HepG2 (cell line): ENCODE results near the gene TMX4. TPM values are rescaled to one million over a fixed set of nuclear protein-coding genes. Genes with fewer than 3 reads are reported as not detected.

ENCODE experiments used
- ATAC-seq: fragments of 200-7000 bp; cut with Tn5 transposase; 3 replicates; pipeline ENCODE4 v1.9.1; 2020; ENCODE audit warnings: mild to moderate bottlenecking, moderate library complexity
- BruUV-seq: library from RNA; stranded (reverse); fragments of 400-500 nt; replicated peaks from 2 replicates; lab custom pipeline; 2021; lab: Mats Ljungman, UMichigan
- CTCF ChIA-PET: fragments of 300-600 bp; formaldehyde crosslinking; extraction: SDS; loops from one replicate; lab custom pipeline; 2021; ENCODE audit warnings: low total read pairs, inconsistent platforms, low intra/inter-chr PET ratio; lab: Yijun Ruan, JAX
- POLR2A ChIA-PET: fragments of 350-600 bp; sonication (Branson Sonifier 250); formaldehyde crosslinking; loops from one replicate; lab custom pipeline; 2020; ENCODE audit warnings: antibody characterized with exemption, inconsistent platforms; lab: Yijun Ruan, JAX
- DNase-seq: peaks from one replicate; pipeline ENCODE4 v3.0.0-alpha.2; 2015; ENCODE audit warnings: low spot score
- FAIRE-seq: peaks from 3 replicates; lab custom pipeline; 2011; peaks lifted over from hg19 to GRCh38; lab: Jason Lieb, UNC
- H2AFZ ChIP-seq: one replicate; pipeline ENCODE4 v1.6.1; 2011; ENCODE audit warnings: low read length, inconsistent platforms
- H3K27ac ChIP-seq: fragments of 300-600 bp; 3 replicates; pipeline ENCODE4 v1.8.0; 2011; ENCODE audit warnings: mixed run types, mild to moderate bottlenecking, mixed read lengths, low read length, inconsistent platforms; ENCODE audit not compliant: insufficient read depth; ENCODE audit errors: extremely low read length
- H3K27me3 ChIP-seq, 2 experiments: fragments of 200-600 bp in 1 of 2; 2 replicates in 1 of 2; 3 replicates in 1 of 2; pipeline versions ENCODE4 v1.6.0 to v1.8.0; 2011; ENCODE audit warnings: low read length in 2 of 2, mild to moderate bottlenecking in 2 of 2, moderate library complexity in 2 of 2, inconsistent platforms in 1 of 2; ENCODE audit not compliant: insufficient read depth in 2 of 2, control insufficient read depth in 1 of 2
- H3K36me3 ChIP-seq, 2 experiments: fragments of 200-600 bp in 1 of 2; replicated peaks in 1 of 2; 2 replicates in 1 of 2; 3 replicates in 1 of 2; pipeline versions ENCODE4 v1.5.1 to v1.8.0; 2011; ENCODE audit warnings: low read length in 2 of 2, inconsistent platforms in 1 of 2; ENCODE audit not compliant: insufficient read depth in 2 of 2, control insufficient read depth in 1 of 2
- H3K4me1 ChIP-seq: 2 replicates; pipeline ENCODE4 v1.5.1; 2012; ENCODE audit warnings: low read length, inconsistent platforms; ENCODE audit not compliant: insufficient read depth
- H3K4me2 ChIP-seq: 2 replicates; pipeline ENCODE4 v1.6.0; 2011; ENCODE audit warnings: low read depth, low read length, inconsistent platforms
- H3K4me3 ChIP-seq, 3 experiments: fragments of 200-600 bp in 1 of 3; sonication (generic), shearing (Covaris generic) in 1 of 3; replicated peaks in 1 of 3; 2 replicates each; pipeline ENCODE4 v1.5.1; 2011 to 2016; ENCODE audit warnings: low read length in 3 of 3, inconsistent platforms in 2 of 3, low read depth in 2 of 3, mild to moderate bottlenecking in 2 of 3, control low read depth in 1 of 3, mixed read lengths in 1 of 3; ENCODE audit not compliant: insufficient read depth in 1 of 3
- H3K79me2 ChIP-seq: one replicate; pipeline ENCODE4 v1.6.1; 2011; ENCODE audit warnings: low read length, inconsistent platforms; ENCODE audit not compliant: insufficient read depth
- H3K9ac ChIP-seq: 2 replicates; pipeline ENCODE4 v1.6.0; 2011; ENCODE audit warnings: mild to moderate bottlenecking, low read depth, low read length, inconsistent platforms; ENCODE audit not compliant: insufficient read depth
- H3K9me3 ChIP-seq: 2 replicates; pipeline ENCODE4 v1.5.1; 2012; ENCODE audit warnings: mild to moderate bottlenecking, low read length
- H4K20me1 ChIP-seq: 2 replicates; pipeline ENCODE4 v1.6.0; 2011; ENCODE audit warnings: inconsistent platforms, mild to moderate bottlenecking, low read length, moderate library complexity; ENCODE audit not compliant: insufficient read depth
- ADNP ChIP-seq: sonication (generic); formaldehyde crosslinking; IDR thresholded peaks from 2 replicates; pipeline ENCODE4 v1.4.0; 2020; ENCODE audit warnings: missing genetic modification reagents
- DNMT1 ChIP-seq: sonication (generic); formaldehyde crosslinking; IDR thresholded peaks from 2 replicates; pipeline ENCODE4 v1.5.1; 2020; ENCODE audit warnings: mild to moderate bottlenecking, missing genetic modification reagents
- FOXJ3 ChIP-seq: sonication (generic); formaldehyde crosslinking; IDR thresholded peaks from 2 replicates; pipeline ENCODE4 v1.4.0; 2020; ENCODE audit warnings: missing genetic modification reagents, mild to moderate bottlenecking, borderline replicate concordance
- HOXA3 ChIP-seq: sonication (generic); formaldehyde crosslinking; IDR thresholded peaks from 2 replicates; pipeline ENCODE4 v1.5.0; 2020; ENCODE audit warnings: missing genetic modification reagents
- KLF9 ChIP-seq: IDR thresholded peaks from 2 replicates; pipeline ENCODE4 v1.6.1; 2016; ENCODE audit warnings: low read depth
- MEF2D ChIP-seq: sonication (generic); formaldehyde crosslinking; IDR thresholded peaks from 2 replicates; pipeline ENCODE4 v1.5.1; 2020; ENCODE audit warnings: mild to moderate bottlenecking, missing genetic modification reagents
- MLLT10 ChIP-seq: sonication (generic); formaldehyde crosslinking; IDR thresholded peaks from 2 replicates; pipeline ENCODE4 v1.4.0; 2020; ENCODE audit warnings: missing genetic modification reagents
- TFE3 ChIP-seq: IDR thresholded peaks from 2 replicates; pipeline ENCODE4 v1.6.1; 2016
- THAP11 ChIP-seq: IDR thresholded peaks from 2 replicates; pipeline ENCODE4 v1.6.1; 2016; ENCODE audit warnings: missing biosample characterization, missing genetic modification reagents
- YY1 ChIP-seq: IDR thresholded peaks from 2 replicates; pipeline ENCODE4 v1.6.1; 2011; ENCODE audit warnings: low read length, low read depth, moderate library complexity, mild to moderate bottlenecking; ENCODE audit not compliant: insufficient read depth, insufficient replicate concordance
- ZNF160 ChIP-seq: sonication (generic); formaldehyde crosslinking; IDR thresholded peaks from 2 replicates; pipeline ENCODE4 v1.8.0; 2022; ENCODE audit warnings: mild to moderate bottlenecking, inconsistent platforms, missing genetic modification reagents
- ZNF18 ChIP-seq: sonication (generic); formaldehyde crosslinking; IDR thresholded peaks from 2 replicates; pipeline ENCODE4 v1.8.0; 2022; ENCODE audit warnings: mild to moderate bottlenecking, missing genetic modification reagents; ENCODE audit not compliant: insufficient replicate concordance
- ZNF24 ChIP-seq: fragments of 450-650 bp; IDR thresholded peaks from 2 replicates; pipeline ENCODE4 v1.6.1; 2017; ENCODE audit warnings: antibody characterized with exemption, mild to moderate bottlenecking
- ZNF484 ChIP-seq: sonication (generic); formaldehyde crosslinking; IDR thresholded peaks from 2 replicates; pipeline ENCODE4 v1.5.1; 2020; ENCODE audit warnings: mild to moderate bottlenecking, low read depth, missing genetic modification reagents, borderline replicate concordance
- ZNF530 ChIP-seq: sonication (generic); formaldehyde crosslinking; IDR thresholded peaks from 2 replicates; pipeline ENCODE4 v1.5.0; 2020; ENCODE audit warnings: low read depth, mild to moderate bottlenecking, missing genetic modification reagents
- ZNF891 ChIP-seq: sonication (generic); formaldehyde crosslinking; IDR thresholded peaks from 2 replicates; pipeline ENCODE4 v1.5.0; 2020; ENCODE audit warnings: mild to moderate bottlenecking, missing genetic modification reagents
- in situ Hi-C: cut with HindIII; loops from 2 replicates; pipeline ENCODE4 v1.10.0; 2017; ENCODE audit warnings: low pct_unique_long_range_greater_than_20kb; ENCODE audit not compliant: extremely low pct_ligation_motif_present
- intact Hi-C: fragments of 100-400 bp; cut with micrococcal nuclease; formaldehyde crosslinking; loops from one replicate; pipeline ENCODE4 v1.10.0; 2022; ENCODE audit not compliant: unreplicated experiment
- polyA plus RNA-seq, 8 experiments: library from polyadenylated mRNA; depleted of rRNA in 3 of 8; stranded (reverse) in 7 of 8; unstranded in 1 of 8; fragments of >200 nt; fragmentation: Illumina TruSeq in 4 of 8; extraction: Trizol in 4 of 8; gene quantifications; 2 replicates each; pipeline versions ENCODE4 v1.2.1 to v1.2.3, GENCODE V29; 2011 to 2016; ENCODE audit warnings: low read depth in 4 of 8, missing spikeins in 1 of 8, mixed read lengths in 1 of 8; ENCODE audit not compliant: insufficient read depth in 1 of 8
- total RNA-seq, 5 experiments: library from RNA; depleted of rRNA; stranded (reverse); fragments of >200 nt; fragmentation: Illumina TruSeq; extraction: Trizol; gene quantifications; 2 replicates each; pipeline ENCODE4 v1.2.3, GENCODE V29; 2016; ENCODE audit warnings: low read depth in 1 of 5

TMX4 gene
- total and polyA plus RNA-seq, 2 of the 13 experiments (the other 11 are each of a cell fraction or from before 2014, with no cell fraction given), result 7.6 to 21.4 TPM

GRCh38 chr20:8002056-8002455 is 17.5 kb downstream of the TMX4 start (continued):
- TF ChIP-seq ZNF18 (CRISPR knock-in tag) (no peak), MEF2D (CRISPR knock-in tag) (no peak), MLLT10 (no peak), ZNF160 (CRISPR knock-in tag) (no peak), ZNF891 (CRISPR knock-in tag) (no peak), HOXA3 (CRISPR knock-in tag) (no peak), TFE3 (CRISPR knock-in tag) (no peak), KLF9 (CRISPR knock-in tag) (no peak)

GRCh38 chr20:8000796-8001195 is 18.8 kb downstream of the TMX4 start:
- H3K9me3 ChIP-seq, result no peaks in the 10 kb centered on the region
- no peak overlapping the region for H3K4me3 ChIP-seq
- no peak overlapping the region for H3K27ac ChIP-seq
- intact Hi-C loops (no loop called here), in situ Hi-C loops (no loop called here)
- H3K27me3 ChIP-seq, result no peaks in the 10 kb centered on the region
- FAIRE-seq (no peak), ATAC-seq (no peak), DNase-seq (no peak)
- H3K4me2 ChIP-seq, result no peak overlapping the region
- ChIA-PET CTCF (no interaction called here), POLR2A (interaction anchor here (0.8 kb wide), 1 partner anchor 19 kb away, joined by 4 read pairs; the partner anchor contains the start of gene TMX4)
- no TSS peak for BruUV-seq
- H3K79me2 ChIP-seq, result no peaks in the 10 kb centered on the region
- no peak overlapping the region for H2AFZ ChIP-seq
- no peak overlapping the region for H3K9ac ChIP-seq
- peaks cover 0 to 10% of the 10 kb centered on the region in 2 experiments; a peak in 3 of 5 replicates for H3K36me3 ChIP-seq
- peaks cover 7% of the 10 kb centered on the region for H3K4me1 ChIP-seq
- no peaks in the 10 kb centered on the region for H4K20me1 ChIP-seq
- TF ChIP-seq YY1 (no peak), ZNF24 (no peak), ZNF530 (no peak), DNMT1 (CRISPR knock-in tag) (no peak), ZNF484 (no peak), ADNP (CRISPR knock-in tag) (no peak), FOXJ3 (CRISPR knock-in tag) (no peak), THAP11 (no peak)
